ENCODE results near the gene XRN1.

DNA sequence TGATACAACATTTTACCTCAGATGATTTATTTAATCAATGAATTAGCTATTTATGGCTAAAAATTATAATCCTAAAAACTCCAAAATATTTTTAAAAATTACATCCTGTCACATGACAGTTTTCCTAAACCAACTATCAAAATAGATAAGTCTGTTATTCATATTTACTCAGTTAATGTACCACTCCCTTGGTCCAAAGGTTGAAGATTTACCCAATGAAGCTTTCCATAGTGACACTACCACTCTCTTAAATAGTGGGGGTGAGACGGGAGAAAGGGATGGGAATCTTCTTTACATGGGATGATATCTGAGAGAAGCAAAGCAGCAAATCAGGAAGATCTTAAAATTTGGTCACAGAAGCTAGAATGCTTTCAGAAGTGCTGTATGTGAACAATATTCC is 30.5 kb downstream of the XRN1 start:
- TF ChIP-seq POLR2A (IDR thresholded peaks at IDR 0.05; ENCODE audit: low read length), result no peak
- no peak for TF ChIP-seq GATA1 (IDR thresholded peaks at IDR 0.05; ENCODE audit: low read depth, low read length)
